Epithelial cell of proximal tubule (primary cell): ENCODE data around the gene KIFBP. TPM values are rescaled to one million over a fixed set of nuclear protein-coding genes. Genes with fewer than 3 reads are reported as not detected.
"Not testable (repeated sequence)": the region's sequence is repeated elsewhere in the genome, so short reads cannot be mapped to it uniquely, and the experiment has no call there.

Experiments used
- DNase-seq: peaks from one replicate; pipeline ENCODE4 v3.0.0-alpha.2; 2011; ENCODE audit warnings: low read depth
- H3K4me3 ChIP-seq: 2 replicates; pipeline ENCODE4 v1.5.1; 2011; ENCODE audit warnings: low read depth, mild to moderate bottlenecking, low read length
- total RNA-seq: library from RNA; depleted of rRNA; stranded (reverse); fragments of >200 nt; gene quantifications from 2 replicates; pipeline ENCODE4 v1.2.3, GENCODE V29; 2015
- TF ChIP-seq, protein P1 (sequence below): conservative IDR thresholded peaks from 2 replicates; pipeline ENCODE4 v1.5.1; 2012; ENCODE audit warnings: low read depth, mild to moderate bottlenecking, low read length

KIFBP gene
- total RNA-seq, 1 donor from 2014 or later = 69.2 TPM

GRCh38 chr10:68957284-68957615 lies 31.4 kb upstream of the KIFBP start:
- peak overlapping the region; percentile 68 for H3K4me3 ChIP-seq
- no peak for DNase-seq
- TF ChIP-seq, protein P1, sequence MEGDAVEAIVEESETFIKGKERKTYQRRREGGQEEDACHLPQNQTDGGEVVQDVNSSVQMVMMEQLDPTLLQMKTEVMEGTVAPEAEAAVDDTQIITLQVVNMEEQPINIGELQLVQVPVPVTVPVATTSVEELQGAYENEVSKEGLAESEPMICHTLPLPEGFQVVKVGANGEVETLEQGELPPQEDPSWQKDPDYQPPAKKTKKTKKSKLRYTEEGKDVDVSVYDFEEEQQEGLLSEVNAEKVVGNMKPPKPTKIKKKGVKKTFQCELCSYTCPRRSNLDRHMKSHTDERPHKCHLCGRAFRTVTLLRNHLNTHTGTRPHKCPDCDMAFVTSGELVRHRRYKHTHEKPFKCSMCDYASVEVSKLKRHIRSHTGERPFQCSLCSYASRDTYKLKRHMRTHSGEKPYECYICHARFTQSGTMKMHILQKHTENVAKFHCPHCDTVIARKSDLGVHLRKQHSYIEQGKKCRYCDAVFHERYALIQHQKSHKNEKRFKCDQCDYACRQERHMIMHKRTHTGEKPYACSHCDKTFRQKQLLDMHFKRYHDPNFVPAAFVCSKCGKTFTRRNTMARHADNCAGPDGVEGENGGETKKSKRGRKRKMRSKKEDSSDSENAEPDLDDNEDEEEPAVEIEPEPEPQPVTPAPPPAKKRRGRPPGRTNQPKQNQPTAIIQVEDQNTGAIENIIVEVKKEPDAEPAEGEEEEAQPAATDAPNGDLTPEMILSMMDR = no peak

DNA sequence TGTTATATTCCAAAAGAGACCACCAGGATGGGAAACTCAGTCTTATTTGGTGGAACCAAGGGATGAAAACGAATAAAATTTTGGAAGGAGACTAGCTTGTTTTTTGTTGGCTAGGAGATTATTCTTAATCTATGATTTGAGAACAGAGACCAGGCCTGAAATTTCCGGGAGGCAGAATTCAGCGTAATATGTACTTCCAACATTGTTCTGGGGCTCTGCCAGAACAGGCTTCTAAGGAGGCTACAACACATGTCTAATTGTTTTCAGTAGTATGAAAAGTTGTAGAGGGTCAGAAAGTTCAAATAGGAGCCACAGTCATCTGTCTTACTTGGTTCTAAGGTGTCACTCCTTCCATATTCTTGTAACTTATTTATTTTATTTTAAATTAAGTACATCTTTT lies 30.9 kb upstream of the KIFBP start:
- H3K4me3 ChIP-seq = peak overlapping the region; percentile 68

GRCh38 chr10:68959695-68960527 lies 28.7 kb upstream of the KIFBP start:
- TF ChIP-seq, protein P1 = no peak
- H3K4me3 ChIP-seq = no peak overlapping the region
- no peak for DNase-seq

More for the DNA sequence above, 30.9 kb upstream of the KIFBP start:
- no peak for DNase-seq
- TF ChIP-seq, protein P1 = no peak

DNA sequence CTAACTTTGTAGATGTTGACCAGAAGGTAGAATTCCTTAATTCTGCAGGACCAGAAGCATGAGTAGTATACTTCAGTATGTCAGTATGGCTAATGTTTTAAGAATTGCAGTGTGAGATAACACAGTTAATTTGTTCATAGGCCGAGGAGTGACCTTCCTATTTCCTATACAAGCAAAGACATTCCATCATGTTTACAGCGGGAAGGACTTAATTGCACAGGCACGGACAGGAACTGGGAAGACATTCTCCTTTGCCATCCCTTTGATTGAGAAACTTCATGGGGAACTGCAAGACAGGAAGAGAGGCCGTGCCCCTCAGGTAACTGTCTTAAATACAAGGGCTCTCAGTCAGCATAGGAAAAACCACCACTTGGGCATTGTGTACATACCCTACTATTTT lies 25.5 kb upstream of the KIFBP start:
- TF ChIP-seq, protein P1 = no peak
- no peak overlapping the region for H3K4me3 ChIP-seq
- no peak for DNase-seq

GRCh38 chr10:68973975-68974374 lies 14.6 kb upstream of the KIFBP start:
- H3K4me3 ChIP-seq = no peak overlapping the region
- TF ChIP-seq, protein P1 = no peak
- DNase-seq = no peak

- not testable (repeated sequence) for DNase-seq, H3K4me3 ChIP-seq
Observed at GRCh38 chr10:68975936-68976473, 12.6 kb upstream of the KIFBP start.

DNA sequence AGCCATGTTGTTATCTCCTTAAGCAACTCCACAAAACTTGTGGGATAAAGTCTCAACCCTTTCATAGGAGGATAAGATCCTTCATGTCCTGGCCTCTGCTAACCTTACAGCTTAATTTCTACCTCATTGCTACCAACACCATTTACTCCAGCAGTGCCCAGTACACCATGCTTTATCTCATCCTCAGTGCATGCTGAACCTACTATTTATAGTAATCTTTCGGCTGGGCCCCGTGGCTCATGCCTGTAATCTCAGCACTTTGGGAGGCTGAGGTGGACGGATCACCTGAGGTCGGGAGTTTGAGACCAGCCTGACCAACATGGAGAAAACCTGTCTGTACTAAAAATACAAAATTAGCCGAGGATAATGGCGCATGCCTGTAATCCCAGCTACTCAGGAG lies 8.9 kb upstream of the KIFBP start:
- DNase-seq, H3K4me3 ChIP-seq: not testable (repeated sequence)

DNA sequence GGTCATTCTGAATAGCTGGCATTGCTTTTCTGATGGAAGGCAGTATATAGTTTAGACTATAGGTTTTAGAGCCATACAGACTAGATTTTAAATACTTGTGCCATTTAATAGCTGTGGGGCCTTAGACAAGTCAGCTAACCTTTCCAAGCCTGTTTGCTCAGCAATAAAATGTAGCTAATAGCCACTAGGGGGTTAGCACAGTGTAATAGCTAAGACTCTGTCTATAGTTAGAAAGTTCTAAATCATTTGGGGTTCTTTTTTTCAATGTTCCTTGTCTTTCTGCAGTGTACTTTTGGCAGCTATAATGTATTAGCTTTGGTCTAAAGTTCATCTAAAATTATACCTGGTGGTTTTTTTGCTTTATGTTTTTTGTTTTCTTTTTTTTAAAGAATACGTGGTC lies 7.5 kb upstream of the KIFBP start:
- DNase-seq = no peak
- no peak overlapping the region for H3K4me3 ChIP-seq
- TF ChIP-seq, protein P1 = peak; percentile 45
